ENCODE measurements around the gene MYLK.

The MYLK gene

DNA sequence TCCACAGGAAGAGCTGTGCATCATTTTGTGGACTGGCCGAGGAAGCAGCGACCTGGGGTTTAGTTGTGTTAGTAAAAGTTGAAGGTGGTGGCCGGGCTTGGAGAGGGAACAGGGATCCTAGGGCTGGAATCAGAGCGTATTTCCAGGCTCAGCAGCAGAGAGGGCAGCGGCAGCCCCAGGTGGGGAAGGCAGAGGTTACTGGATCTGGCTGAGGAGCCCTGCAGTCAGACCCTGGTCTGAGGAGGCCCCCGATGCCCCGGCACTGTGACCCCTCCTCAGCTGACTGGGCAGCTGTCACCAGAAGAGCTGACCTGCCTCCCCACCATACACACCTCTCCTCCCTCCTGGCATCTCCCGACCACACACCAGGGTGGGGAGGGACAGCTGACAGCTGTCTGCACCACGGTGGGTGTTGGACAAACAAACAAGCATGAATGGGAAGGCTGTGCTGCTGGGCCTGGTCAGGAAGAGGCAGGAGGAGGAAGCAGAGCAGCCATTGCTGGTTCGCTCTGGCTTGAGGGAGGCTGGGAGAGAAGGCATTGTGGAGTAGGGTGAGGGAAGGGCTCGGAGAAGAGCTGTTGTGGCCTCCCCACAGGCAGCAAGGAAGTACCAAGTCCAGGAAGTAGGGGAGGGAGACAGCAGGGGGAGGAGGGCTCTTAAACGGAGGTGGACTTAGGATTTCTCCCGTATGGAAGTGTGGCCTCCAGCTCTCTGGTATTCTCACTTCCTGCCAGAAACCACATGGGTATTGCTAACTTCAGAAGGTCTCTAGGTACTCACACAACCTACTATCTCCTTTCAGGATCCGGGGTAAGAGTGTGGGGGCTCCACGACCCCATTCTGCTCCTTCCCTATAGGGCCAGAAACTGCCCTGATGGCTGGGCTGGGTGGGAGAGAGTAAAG, 249.7 kb downstream of the MYLK start:
- TF ChIP-seq, protein P1, sequence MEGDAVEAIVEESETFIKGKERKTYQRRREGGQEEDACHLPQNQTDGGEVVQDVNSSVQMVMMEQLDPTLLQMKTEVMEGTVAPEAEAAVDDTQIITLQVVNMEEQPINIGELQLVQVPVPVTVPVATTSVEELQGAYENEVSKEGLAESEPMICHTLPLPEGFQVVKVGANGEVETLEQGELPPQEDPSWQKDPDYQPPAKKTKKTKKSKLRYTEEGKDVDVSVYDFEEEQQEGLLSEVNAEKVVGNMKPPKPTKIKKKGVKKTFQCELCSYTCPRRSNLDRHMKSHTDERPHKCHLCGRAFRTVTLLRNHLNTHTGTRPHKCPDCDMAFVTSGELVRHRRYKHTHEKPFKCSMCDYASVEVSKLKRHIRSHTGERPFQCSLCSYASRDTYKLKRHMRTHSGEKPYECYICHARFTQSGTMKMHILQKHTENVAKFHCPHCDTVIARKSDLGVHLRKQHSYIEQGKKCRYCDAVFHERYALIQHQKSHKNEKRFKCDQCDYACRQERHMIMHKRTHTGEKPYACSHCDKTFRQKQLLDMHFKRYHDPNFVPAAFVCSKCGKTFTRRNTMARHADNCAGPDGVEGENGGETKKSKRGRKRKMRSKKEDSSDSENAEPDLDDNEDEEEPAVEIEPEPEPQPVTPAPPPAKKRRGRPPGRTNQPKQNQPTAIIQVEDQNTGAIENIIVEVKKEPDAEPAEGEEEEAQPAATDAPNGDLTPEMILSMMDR (IDR thresholded peaks at IDR 0.05; ENCODE audit: insufficient read depth, missing control alignments): no peak
- FAIRE-seq: no peak
- no peak for DNase-seq (ENCODE audit: insufficient read length, low spot score)

DNA sequence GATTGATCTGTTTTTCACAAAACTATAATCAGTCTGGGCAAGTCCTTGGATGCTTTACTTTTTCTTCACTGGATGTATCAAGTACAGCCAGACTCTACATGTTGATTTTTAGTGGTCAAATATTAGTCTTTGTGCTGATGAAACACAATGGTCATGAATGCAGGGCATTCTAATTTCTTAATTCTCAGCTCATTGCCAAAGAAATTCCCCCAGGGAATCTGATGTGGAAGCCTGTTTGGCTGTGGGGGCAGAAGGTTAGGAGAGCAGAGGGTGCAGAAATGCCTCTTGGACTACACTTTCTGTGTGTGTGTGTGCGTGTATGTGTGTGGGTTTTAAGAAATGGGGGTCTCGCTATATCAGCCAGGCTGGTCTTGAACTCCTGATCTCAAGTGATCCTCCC, 250.6 kb downstream of the MYLK start:
- FAIRE-seq (no peak), DNase-seq (ENCODE audit: insufficient read length, low spot score) (no peak)
- TF ChIP-seq, protein P1 (IDR thresholded peaks at IDR 0.05; ENCODE audit: insufficient read depth, missing control alignments): no peak

DNA sequence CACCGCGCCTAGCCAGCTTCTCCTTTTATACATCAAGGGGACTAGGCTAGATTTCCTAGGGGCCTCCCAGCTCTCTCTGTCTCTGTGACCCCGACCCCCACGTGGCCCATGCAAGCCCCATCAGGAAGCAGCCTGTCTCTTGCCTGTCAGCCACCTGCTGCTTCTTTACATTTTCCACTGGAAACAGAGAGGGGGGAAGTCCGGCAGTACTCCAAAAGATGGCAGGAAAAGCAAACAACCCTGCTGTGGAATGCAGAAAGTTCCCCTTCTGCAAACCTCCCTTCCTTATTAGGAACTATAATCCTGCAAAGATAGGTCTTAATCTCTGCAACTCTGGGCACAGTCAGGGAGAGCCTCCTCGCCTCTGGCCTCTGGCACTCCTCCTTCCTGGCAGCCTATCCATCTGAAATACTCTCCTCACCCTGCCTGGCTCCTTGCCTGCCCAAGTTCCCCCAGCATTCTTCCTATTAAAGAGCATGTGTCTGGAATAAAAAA, 251.9 kb downstream of the MYLK start:
- FAIRE-seq (no peak), DNase-seq (ENCODE audit: insufficient read length, low spot score) (no peak)
- TF ChIP-seq, protein P1 (IDR thresholded peaks at IDR 0.05; ENCODE audit: insufficient read depth, missing control alignments): no peak

- FAIRE-seq: no peak
- DNase-seq (ENCODE audit: insufficient read length, low spot score): no peak
- TF ChIP-seq, protein P1 (IDR thresholded peaks at IDR 0.05; ENCODE audit: insufficient read depth, missing control alignments): no peak
Observed at GRCh38 chr3:123629747-123630047, 254.4 kb downstream of the MYLK start.

- FAIRE-seq (no peak), DNase-seq (ENCODE audit: insufficient read length, low spot score) (no peak)
- TF ChIP-seq, protein P1 (IDR thresholded peaks at IDR 0.05; ENCODE audit: insufficient read depth, missing control alignments): no peak
Observed at GRCh38 chr3:123628996-123629746, 255.0 kb downstream of the MYLK start.

DNA sequence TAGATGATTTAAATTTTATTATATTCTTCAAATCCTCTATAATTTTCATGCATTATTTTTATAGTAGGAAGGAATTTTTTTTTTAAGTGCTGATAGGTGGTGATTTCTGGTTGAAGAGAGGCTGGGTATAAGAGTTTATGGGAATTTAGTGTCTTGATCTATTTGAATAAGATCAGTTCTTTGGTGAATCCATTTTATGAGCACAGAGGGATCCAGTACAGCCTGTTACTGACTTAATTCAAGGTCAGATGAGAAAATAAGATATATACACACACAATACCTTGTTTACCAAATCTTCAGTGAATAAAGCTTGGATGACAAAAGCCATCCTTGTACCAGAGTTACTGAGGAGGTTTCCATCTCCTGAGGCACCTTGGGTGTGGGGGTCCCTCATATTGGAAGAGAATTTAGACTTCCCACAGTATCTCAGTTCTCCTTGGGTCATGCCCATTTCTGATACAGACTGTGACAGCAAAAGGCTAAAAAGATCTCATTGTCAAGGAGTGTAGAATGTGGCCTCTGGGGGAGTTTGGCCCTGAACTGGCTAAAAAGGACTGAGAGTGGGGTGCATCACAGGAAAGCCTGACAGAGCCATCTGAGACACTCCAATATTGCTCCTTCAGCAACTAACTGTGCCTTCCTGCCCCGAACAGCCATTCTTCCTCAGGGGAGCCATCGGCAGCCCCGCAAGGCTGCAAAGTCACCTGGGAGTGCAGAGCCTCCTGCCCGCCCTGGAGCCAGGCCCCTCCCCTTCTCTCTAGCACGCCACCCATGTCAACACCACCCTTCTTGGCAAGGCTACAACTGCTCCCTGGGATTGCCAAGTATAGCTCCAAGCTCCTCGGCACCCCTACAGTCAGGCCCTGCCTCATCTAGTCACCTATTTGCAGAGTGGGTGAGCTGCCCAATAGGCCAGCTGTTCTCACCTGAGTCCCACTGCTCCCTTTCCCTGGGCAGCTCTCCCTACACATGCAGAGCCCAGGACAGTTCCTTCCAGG, 256.2 kb downstream of the MYLK start:
- TF ChIP-seq, protein P1 (IDR thresholded peaks at IDR 0.05; ENCODE audit: insufficient read depth, missing control alignments): no peak
- DNase-seq (ENCODE audit: insufficient read length, low spot score) (no peak), FAIRE-seq (no peak)

All from D721Med (cell line).